ENCODE results near the gene STBD1. TPM values are rescaled to one million over a fixed set of nuclear protein-coding genes. Genes with fewer than 3 reads are reported as not detected.
"Not testable (repeated sequence)": the region's sequence is repeated elsewhere in the genome, so short reads cannot be mapped to it uniquely, and the experiment has no call there.

Gene STBD1
- total RNA-seq, 1 donor from 2014 or later: 7.4 TPM

- H3K27me3 ChIP-seq (ENCODE audit: control insufficient read depth, insufficient read depth, low read length): no peaks in the 10 kb centered on the region
- no peak overlapping the region for H3K4me3 ChIP-seq (ENCODE audit: low read depth, low read length)
- no peak for DNase-seq (ENCODE audit: low read depth)
- no peaks in the 10 kb centered on the region for H3K36me3 ChIP-seq (ENCODE audit: control insufficient read depth, insufficient read depth, low read length)
- TF ChIP-seq CTCF (IDR thresholded peaks at IDR 0.05; ENCODE audit: insufficient read depth, low read length, poor library complexity, severe bottlenecking): no peak
These were observed 51.4 kb downstream of the STBD1 start for GRCh38 chr4:76357981-76358380.

DNA sequence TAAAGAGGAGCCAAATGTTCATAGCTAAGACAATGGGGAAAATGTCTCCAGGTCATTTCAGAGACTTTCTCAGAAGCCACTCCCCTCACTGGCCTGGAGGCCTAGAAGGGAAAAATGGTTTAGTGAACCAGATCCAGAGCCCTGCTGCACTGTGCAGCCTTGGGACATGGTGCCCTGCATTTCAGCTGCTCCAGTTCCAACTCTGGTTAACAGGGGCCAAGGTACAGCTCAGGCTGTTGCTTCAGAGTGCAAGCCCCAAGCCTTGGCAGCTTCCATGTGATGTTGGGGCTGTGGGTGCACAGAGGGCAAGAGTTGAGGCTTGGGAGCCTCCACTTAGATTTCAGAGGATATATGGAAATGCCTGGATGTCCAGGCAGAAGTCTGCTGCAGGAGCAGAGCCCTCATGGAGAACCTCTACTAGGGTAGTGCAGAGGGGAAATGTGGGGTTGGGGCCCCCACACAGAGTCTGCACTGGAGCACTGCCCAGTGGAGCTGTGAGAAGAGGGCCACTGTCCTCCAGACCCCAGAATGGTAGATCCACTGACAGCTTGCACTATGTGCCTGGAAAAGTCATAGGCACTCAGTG, 53.4 kb downstream of the STBD1 start:
- DNase-seq (ENCODE audit: low read depth); H3K36me3 ChIP-seq (ENCODE audit: control insufficient read depth, insufficient read depth, low read length); H3K27me3 ChIP-seq (ENCODE audit: control insufficient read depth, insufficient read depth, low read length); H3K4me3 ChIP-seq (ENCODE audit: low read depth, low read length): not testable (repeated sequence)

Other genes with a start within 250 kb of the STBD1 start
- gene ART3, start 232.0 kb upstream of the STBD1 start, total RNA-seq: not detected in 2 replicates
- gene NUP54, start 158.3 kb upstream of the STBD1 start, total RNA-seq: 33.0 and 36.0 TPM in 2 replicates
- gene SCARB2, start 92.9 kb upstream of the STBD1 start, total RNA-seq: 141 and 154 TPM in 2 replicates
- gene FAM47E, start 55.0 kb upstream of the STBD1 start, total RNA-seq: 2.3 and 3.1 TPM in 2 replicates
- gene CCDC158, start 114.4 kb downstream of the STBD1 start, total RNA-seq: 0.34 and 0.84 TPM in 2 replicates
- gene SHROOM3, start 128.5 kb downstream of the STBD1 start, total RNA-seq: 42.5 and 45.1 TPM in 2 replicates